ENCODE data around the gene DAB2.
A peak's percentile ranks its signal among the peaks of the same experiment; 100 is the strongest.

The DAB2 gene

GRCh38 chr5:39381376-39381775 is 43.4 kb downstream of the DAB2 start:
- no peak for DNase-seq (ENCODE audit: low spot score)

GRCh38 chr5:39379693-39380092 is 45.1 kb downstream of the DAB2 start:
- DNase-seq (ENCODE audit: low spot score), result no peak

- no peak for DNase-seq (ENCODE audit: low spot score)
These were observed 47.2 kb downstream of the DAB2 start for GRCh38 chr5:39377613-39378012.

- peak; percentile 31 for DNase-seq (ENCODE audit: low spot score)
These were observed 48.5 kb downstream of the DAB2 start for GRCh38 chr5:39376293-39376714.

GRCh38 chr5:39373791-39374190 is 51.0 kb downstream of the DAB2 start:
- no peak for DNase-seq (ENCODE audit: low spot score)

GRCh38 chr5:39371367-39371635 is 53.5 kb downstream of the DAB2 start:
- DNase-seq (ENCODE audit: low spot score), result no peak

GRCh38 chr5:39370555-39371366 is 54.0 kb downstream of the DAB2 start:
- no peak for DNase-seq (ENCODE audit: low spot score)

- DNase-seq (ENCODE audit: low spot score), result no peak
These were observed 55.5 kb downstream of the DAB2 start for GRCh38 chr5:39369123-39369815.

- no peak for DNase-seq (ENCODE audit: low spot score)
These were observed 56.7 kb downstream of the DAB2 start for GRCh38 chr5:39368116-39368515.

- no peak for DNase-seq (ENCODE audit: low spot score)
These were observed 57.1 kb downstream of the DAB2 start for GRCh38 chr5:39367711-39368110.

GRCh38 chr5:39364367-39364766 is 60.4 kb downstream of the DAB2 start, which contains the start of gene C9:
TSS of gene C9 (minus strand) at chr5:39364495. CDS start at chr5:39364464, 31 bp downstream.
- no peak for DNase-seq (ENCODE audit: low spot score)

- DNase-seq (ENCODE audit: low spot score), result no peak
These were observed 61.6 kb downstream of the DAB2 start for GRCh38 chr5:39363217-39363616.

- DNase-seq (ENCODE audit: low spot score), result no peak
These were observed 62.1 kb downstream of the DAB2 start for GRCh38 chr5:39362646-39363045.

- no peak for DNase-seq (ENCODE audit: low spot score)
These were observed 63.5 kb downstream of the DAB2 start for GRCh38 chr5:39361306-39361705.

- DNase-seq (ENCODE audit: low spot score), result no peak
These were observed 64.2 kb downstream of the DAB2 start for GRCh38 chr5:39360471-39361111.

- no peak for DNase-seq (ENCODE audit: low spot score)
These were observed 68.5 kb downstream of the DAB2 start for GRCh38 chr5:39356263-39356662.

- no peak for DNase-seq (ENCODE audit: low spot score)
These were observed 69.5 kb downstream of the DAB2 start for GRCh38 chr5:39355324-39355723.

GRCh38 chr5:39353717-39354399 is 70.9 kb downstream of the DAB2 start:
- no peak for DNase-seq (ENCODE audit: low spot score)

GRCh38 chr5:39352951-39353350 is 71.8 kb downstream of the DAB2 start:
- DNase-seq (ENCODE audit: low spot score), result no peak

GRCh38 chr5:39352170-39352569 is 72.6 kb downstream of the DAB2 start:
- no peak for DNase-seq (ENCODE audit: low spot score)

GRCh38 chr5:39349484-39349883 is 75.3 kb downstream of the DAB2 start:
- no peak for DNase-seq (ENCODE audit: low spot score)

- DNase-seq (ENCODE audit: low spot score), result no peak
These were observed 82.3 kb downstream of the DAB2 start for GRCh38 chr5:39342460-39342859.

GRCh38 chr5:39341896-39342295 is 82.9 kb downstream of the DAB2 start:
- no peak for DNase-seq (ENCODE audit: low spot score)
